COLO668 (cell line): ENCODE results near the gene UPK2.
"Not testable (repeated sequence)": the region's sequence is repeated elsewhere in the genome, so short reads cannot be mapped to it uniquely, and the experiment has no call there.

Source experiments
- DNase-seq: peaks from one replicate; lab custom pipeline; 2025; ENCODE audit not compliant: unreplicated experiment; lab: John Stamatoyannopoulos, UW

The UPK2 gene

GRCh38 chr11:118984337-118984736 lies 28.2 kb downstream of the UPK2 start:
- DNase-seq: not testable (repeated sequence)

- no peak for DNase-seq
Measured at GRCh38 chr11:118984825-118985224, 28.7 kb downstream of the UPK2 start.

- peak; percentile 14 for DNase-seq
Measured at GRCh38 chr11:118988280-118988679, 32.2 kb downstream of the UPK2 start.

GRCh38 chr11:118991486-118992038 lies 35.5 kb downstream of the UPK2 start:
- DNase-seq: not testable (repeated sequence)

GRCh38 chr11:118996926-118997626 lies 41.0 kb downstream of the UPK2 start:
- DNase-seq: peak; percentile 34

- DNase-seq: peak; percentile 92
Measured at GRCh38 chr11:118997627-118998387, 41.7 kb downstream of the UPK2 start, which contains the start of gene CENATAC. CENATAC (plus strand) TSS chr11:118998138; CDS start chr11:118998198, 60 bp downstream.

GRCh38 chr11:118998388-118998717 lies 42.3 kb downstream of the UPK2 start:
- peak; percentile 42 for DNase-seq

GRCh38 chr11:118998822-118999221 lies 42.7 kb downstream of the UPK2 start:
- DNase-seq: peak; percentile 6

- DNase-seq: no peak
Measured at GRCh38 chr11:119000906-119001305, 44.8 kb downstream of the UPK2 start.

GRCh38 chr11:119006656-119007055 lies 50.6 kb downstream of the UPK2 start:
- DNase-seq: no peak
